ENCODE results near the gene PTPRT.

Gene PTPRT

DNA sequence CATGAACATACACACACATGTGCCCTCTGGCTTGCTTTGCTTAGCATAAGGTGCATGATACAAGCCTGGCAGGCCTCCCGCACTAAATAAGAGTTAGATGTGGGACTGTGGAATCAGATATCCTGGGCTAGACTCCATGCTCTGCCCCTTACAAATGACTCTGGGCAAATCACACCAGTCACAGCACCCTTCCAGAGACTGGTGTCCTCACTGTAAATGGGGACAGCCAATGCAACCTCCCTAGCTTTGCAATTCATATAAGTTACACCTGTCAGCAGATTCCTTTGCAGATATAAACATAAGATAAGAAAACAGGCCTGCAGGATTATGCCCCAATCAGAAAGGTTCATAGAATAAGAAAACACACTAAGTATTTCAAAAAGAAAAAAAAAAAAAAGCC is 174.1 kb downstream of the PTPRT start:
- H3K27me3 ChIP-seq (ENCODE audit: control insufficient read depth in 1 of 2, insufficient read depth in 2 of 2, low read length in 2 of 2): no peaks in the 10 kb centered on the region
- no peaks in the 10 kb centered on the region for H3K9me3 ChIP-seq (ENCODE audit: control insufficient read depth in 1 of 2, low read length in 2 of 2)
- H3K36me3 ChIP-seq (ENCODE audit: control insufficient read depth in 1 of 2, insufficient read depth in 2 of 2, low read length in 2 of 2): no peaks in the 10 kb centered on the region
- no peaks in the 10 kb centered on the region for H3K4me1 ChIP-seq (ENCODE audit: control insufficient read depth in 1 of 2, insufficient read depth in 2 of 2, low read length in 2 of 2)
- H3K27ac ChIP-seq (ENCODE audit: low read depth, low read length): no peak overlapping the region
- no peak overlapping the region for H3K4me3 ChIP-seq (ENCODE audit: low read depth in 1 of 2, low read length in 2 of 2)
- no peak overlapping the region for H3K9ac ChIP-seq (ENCODE audit: low read depth in 1 of 2, low read length in 2 of 2)

DNA sequence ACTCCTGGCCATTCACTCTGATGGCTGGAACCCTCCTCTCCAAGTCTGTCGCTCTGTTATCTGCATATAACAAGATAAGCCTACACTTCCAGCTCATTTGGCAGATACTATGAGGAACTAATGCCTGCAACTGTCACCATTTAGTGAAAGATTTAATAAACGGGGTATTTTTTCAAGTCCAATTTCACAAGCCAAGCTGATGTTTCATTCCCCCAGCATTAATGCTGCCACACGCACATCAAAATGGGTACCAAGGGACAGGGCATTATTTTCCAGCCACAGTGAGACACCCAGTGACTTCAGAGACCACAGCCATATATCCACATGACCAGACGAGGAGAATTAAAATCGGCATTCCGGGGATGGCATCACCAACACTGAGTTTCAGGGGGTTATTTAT is 175.5 kb downstream of the PTPRT start:
- Histone ChIP-seq H3K36me3 (ENCODE audit: control insufficient read depth in 1 of 2, insufficient read depth in 2 of 2, low read length in 2 of 2) (no peaks in the 10 kb centered on the region), H3K9me3 (ENCODE audit: control insufficient read depth in 1 of 2, low read length in 2 of 2) (no peaks in the 10 kb centered on the region), H3K9ac (ENCODE audit: low read depth in 1 of 2, low read length in 2 of 2) (no peak overlapping the region), H3K4me1 (ENCODE audit: control insufficient read depth in 1 of 2, insufficient read depth in 2 of 2, low read length in 2 of 2) (no peaks in the 10 kb centered on the region), H3K4me3 (ENCODE audit: low read depth in 1 of 2, low read length in 2 of 2) (no peak overlapping the region), H3K27ac (ENCODE audit: low read depth, low read length) (no peak overlapping the region), H3K27me3 (ENCODE audit: control insufficient read depth in 1 of 2, insufficient read depth in 2 of 2, low read length in 2 of 2) (no peaks in the 10 kb centered on the region)

DNA sequence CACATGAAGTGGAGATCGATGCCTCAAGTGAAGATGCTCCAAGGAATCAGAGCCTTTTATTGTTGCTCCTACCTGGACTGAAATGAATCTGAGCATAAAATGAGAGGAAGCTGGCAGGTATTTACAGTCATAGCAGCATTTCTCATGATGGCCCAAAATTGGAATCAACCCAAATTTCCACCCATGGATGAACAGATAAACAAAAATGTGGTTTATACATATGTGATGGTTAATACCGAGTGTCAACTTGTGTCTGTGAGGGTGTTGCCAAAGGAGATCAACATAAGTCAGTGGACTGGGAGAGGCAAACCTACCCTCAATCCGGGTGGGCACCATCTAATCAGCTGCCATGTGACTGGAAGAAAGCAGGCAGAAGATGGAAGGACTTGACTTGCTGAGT is 178.2 kb downstream of the PTPRT start:
- H3K4me3 ChIP-seq (ENCODE audit: low read depth in 1 of 2, low read length in 2 of 2): no peak overlapping the region
- H3K9me3 ChIP-seq (ENCODE audit: control insufficient read depth in 1 of 2, low read length in 2 of 2): no peaks in the 10 kb centered on the region
- H3K27ac ChIP-seq (ENCODE audit: low read depth, low read length): no peak overlapping the region
- no peaks in the 10 kb centered on the region for H3K4me1 ChIP-seq (ENCODE audit: control insufficient read depth in 1 of 2, insufficient read depth in 2 of 2, low read length in 2 of 2)
- no peak overlapping the region for H3K9ac ChIP-seq (ENCODE audit: low read depth in 1 of 2, low read length in 2 of 2)
- no peaks in the 10 kb centered on the region for H3K36me3 ChIP-seq (ENCODE audit: control insufficient read depth in 1 of 2, insufficient read depth in 2 of 2, low read length in 2 of 2)
- H3K27me3 ChIP-seq (ENCODE audit: control insufficient read depth in 1 of 2, insufficient read depth in 2 of 2, low read length in 2 of 2): no peaks in the 10 kb centered on the region

DNA sequence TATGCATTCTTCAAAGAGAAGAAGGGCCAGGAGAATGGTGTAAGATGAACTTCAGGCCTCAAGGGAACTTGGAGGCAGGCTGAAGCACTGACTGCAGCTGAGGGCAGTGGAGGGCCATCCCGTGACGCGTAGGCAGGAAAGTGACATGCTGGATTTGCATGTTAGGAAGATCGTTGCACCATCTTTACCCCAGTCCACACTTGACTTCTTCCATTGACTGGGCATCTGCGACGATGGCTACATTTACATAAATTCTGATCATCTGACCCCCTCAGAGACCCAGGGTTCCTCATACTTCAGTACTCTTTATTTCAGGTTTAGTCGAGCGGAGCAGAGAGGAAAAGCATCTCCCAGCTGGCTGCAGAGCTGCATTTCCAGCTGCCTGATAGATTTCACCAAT is 180.2 kb downstream of the PTPRT start:
- Histone ChIP-seq H3K27ac (ENCODE audit: low read depth, low read length) (no peak overlapping the region), H3K27me3 (ENCODE audit: control insufficient read depth in 1 of 2, insufficient read depth in 2 of 2, low read length in 2 of 2) (no peaks in the 10 kb centered on the region), H3K4me1 (ENCODE audit: control insufficient read depth in 1 of 2, insufficient read depth in 2 of 2, low read length in 2 of 2) (no peaks in the 10 kb centered on the region), H3K4me3 (ENCODE audit: low read depth in 1 of 2, low read length in 2 of 2) (no peak overlapping the region), H3K36me3 (ENCODE audit: control insufficient read depth in 1 of 2, insufficient read depth in 2 of 2, low read length in 2 of 2) (no peaks in the 10 kb centered on the region), H3K9me3 (ENCODE audit: control insufficient read depth in 1 of 2, low read length in 2 of 2) (no peaks in the 10 kb centered on the region), H3K9ac (ENCODE audit: low read depth in 1 of 2, low read length in 2 of 2) (no peak overlapping the region)

DNA sequence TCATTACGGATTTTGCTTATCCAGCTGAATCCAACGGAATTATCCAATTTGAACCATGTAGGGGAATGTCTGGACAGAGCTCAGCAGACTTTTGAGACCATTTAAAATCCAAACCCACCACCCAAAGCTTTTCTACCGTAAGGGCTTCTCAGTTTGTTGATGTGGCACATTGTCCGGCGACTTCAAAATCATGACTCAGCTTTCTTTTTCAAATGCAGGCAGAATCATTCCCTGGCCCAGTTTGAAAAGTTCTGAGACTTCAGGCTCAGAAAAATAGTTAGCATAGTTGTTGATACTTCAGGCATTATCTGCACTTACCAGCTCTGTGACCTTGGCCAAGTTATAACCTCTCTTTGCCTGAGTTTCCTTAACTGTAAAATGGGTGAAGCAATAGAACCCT is 182.2 kb downstream of the PTPRT start:
- Histone ChIP-seq H3K4me3 (ENCODE audit: low read depth in 1 of 2, low read length in 2 of 2) (no peak overlapping the region), H3K9ac (ENCODE audit: low read depth in 1 of 2, low read length in 2 of 2) (no peak overlapping the region)

DNA sequence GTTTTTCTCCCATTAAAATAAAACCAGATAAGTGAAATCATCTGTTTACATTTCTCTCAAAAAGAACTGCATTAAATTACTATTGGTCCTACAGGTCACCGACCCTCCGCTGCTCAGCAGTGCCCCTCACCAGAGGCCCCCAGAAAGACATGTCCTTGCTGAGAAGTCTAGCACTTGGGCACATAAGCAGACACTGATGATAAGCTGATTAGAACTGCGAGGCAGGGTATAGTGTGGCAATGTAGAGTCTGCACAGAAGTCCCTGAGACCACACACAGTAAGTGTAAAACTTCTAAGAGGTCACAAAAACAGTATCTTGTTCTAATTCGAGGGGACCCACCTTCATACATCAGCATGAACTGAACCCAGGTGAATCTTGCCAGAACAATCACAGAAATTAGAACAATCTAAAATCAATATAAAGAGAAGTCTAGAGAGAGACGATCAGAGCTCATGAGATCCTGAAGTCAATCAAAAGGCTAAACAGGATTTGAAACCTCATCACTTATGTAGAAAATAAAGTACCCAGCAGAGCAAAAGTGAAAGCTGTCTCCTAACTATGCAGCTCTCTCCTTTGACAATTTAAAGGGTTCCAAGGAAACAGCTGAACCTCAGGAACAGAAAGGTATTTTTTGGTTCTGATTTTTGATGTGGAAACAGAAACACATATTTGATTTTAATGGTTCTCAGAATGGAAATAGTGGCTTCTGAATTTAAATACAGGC is 182.9 kb downstream of the PTPRT start:
- H3K27me3 ChIP-seq (ENCODE audit: control insufficient read depth in 1 of 2, insufficient read depth in 2 of 2, low read length in 2 of 2): no peaks in the 10 kb centered on the region
- no peaks in the 10 kb centered on the region for H3K9me3 ChIP-seq (ENCODE audit: control insufficient read depth in 1 of 2, low read length in 2 of 2)
- H3K4me3 ChIP-seq (ENCODE audit: low read depth in 1 of 2, low read length in 2 of 2): no peak overlapping the region
- H3K4me1 ChIP-seq (ENCODE audit: control insufficient read depth in 1 of 2, insufficient read depth in 2 of 2, low read length in 2 of 2): no peaks in the 10 kb centered on the region
- no peak overlapping the region for H3K27ac ChIP-seq (ENCODE audit: low read depth, low read length)
- H3K9ac ChIP-seq (ENCODE audit: low read depth in 1 of 2, low read length in 2 of 2): no peak overlapping the region
- H3K36me3 ChIP-seq (ENCODE audit: control insufficient read depth in 1 of 2, insufficient read depth in 2 of 2, low read length in 2 of 2): no peaks in the 10 kb centered on the region

More for the DNA sequence above, 182.2 kb downstream of the PTPRT start:
- H3K27me3 ChIP-seq (ENCODE audit: control insufficient read depth in 1 of 2, insufficient read depth in 2 of 2, low read length in 2 of 2): no peaks in the 10 kb centered on the region
- H3K27ac ChIP-seq (ENCODE audit: low read depth, low read length): no peak overlapping the region
- no peaks in the 10 kb centered on the region for H3K36me3 ChIP-seq (ENCODE audit: control insufficient read depth in 1 of 2, insufficient read depth in 2 of 2, low read length in 2 of 2)
- H3K4me1 ChIP-seq (ENCODE audit: control insufficient read depth in 1 of 2, insufficient read depth in 2 of 2, low read length in 2 of 2): no peaks in the 10 kb centered on the region
- no peaks in the 10 kb centered on the region for H3K9me3 ChIP-seq (ENCODE audit: control insufficient read depth in 1 of 2, low read length in 2 of 2)

DNA sequence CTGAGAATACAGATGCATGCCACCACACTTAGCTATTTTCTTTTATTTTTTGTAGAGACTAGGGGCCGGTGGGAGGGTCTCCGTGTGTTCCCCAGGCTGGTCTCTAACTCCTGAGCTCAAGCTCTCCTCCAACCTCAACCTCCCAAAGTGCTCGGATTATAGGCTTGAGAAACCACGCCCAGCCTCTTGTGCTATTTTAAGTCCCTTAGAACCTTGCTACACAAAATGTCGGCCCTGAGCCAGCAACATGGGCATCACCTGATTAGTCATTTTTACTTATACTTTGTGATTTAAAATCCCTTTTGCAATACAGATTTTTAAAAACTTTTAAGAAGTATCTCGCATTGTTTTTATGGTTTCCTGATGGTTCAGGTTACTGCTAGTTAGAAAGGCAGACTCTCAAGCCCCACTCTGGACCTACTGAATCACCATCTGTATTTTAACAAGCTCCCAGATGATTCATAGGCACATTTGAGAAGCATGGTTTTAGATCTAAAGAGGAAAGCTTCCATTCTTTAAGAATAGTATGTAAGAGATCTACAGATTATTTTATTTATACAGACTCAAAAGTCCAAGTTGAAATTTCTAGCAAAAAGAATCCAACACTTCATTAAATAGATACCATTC is 186.3 kb downstream of the PTPRT start:
- Histone ChIP-seq H3K9ac (ENCODE audit: low read depth in 1 of 2, low read length in 2 of 2) (no peak overlapping the region), H3K36me3 (ENCODE audit: control insufficient read depth in 1 of 2, insufficient read depth in 2 of 2, low read length in 2 of 2) (no peaks in the 10 kb centered on the region), H3K4me3 (ENCODE audit: low read depth in 1 of 2, low read length in 2 of 2) (no peak overlapping the region), H3K4me1 (ENCODE audit: control insufficient read depth in 1 of 2, insufficient read depth in 2 of 2, low read length in 2 of 2) (no peaks in the 10 kb centered on the region), H3K9me3 (ENCODE audit: control insufficient read depth in 1 of 2, low read length in 2 of 2) (no peaks in the 10 kb centered on the region), H3K27me3 (ENCODE audit: control insufficient read depth in 1 of 2, insufficient read depth in 2 of 2, low read length in 2 of 2) (no peaks in the 10 kb centered on the region), H3K27ac (ENCODE audit: low read depth, low read length) (no peak overlapping the region)

DNA sequence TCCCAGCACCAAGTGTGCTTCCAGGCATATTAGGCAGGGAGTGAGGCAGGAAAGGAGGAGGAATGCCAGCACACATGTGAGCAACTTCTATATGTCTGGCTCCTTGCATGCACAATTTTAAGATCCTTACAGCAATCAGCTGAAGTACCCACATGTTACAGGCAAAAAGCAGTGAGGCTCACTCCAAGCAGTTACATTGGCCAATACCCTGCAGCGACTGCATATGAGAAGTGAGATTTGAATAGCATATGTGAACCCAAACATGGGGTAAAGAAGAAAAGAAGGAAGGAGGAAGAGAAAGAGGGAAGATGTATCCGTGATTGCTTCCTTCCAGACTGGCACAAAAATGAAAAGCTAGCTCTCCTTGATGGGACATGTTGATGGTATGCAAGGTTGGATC is 193.6 kb downstream of the PTPRT start:
- Histone ChIP-seq H3K9ac (ENCODE audit: low read depth in 1 of 2, low read length in 2 of 2) (no peak overlapping the region), H3K4me3 (ENCODE audit: low read depth in 1 of 2, low read length in 2 of 2) (no peak overlapping the region), H3K9me3 (ENCODE audit: control insufficient read depth in 1 of 2, low read length in 2 of 2) (peaks cover 0 to 3% of the 10 kb centered on the region in 2 donors), H3K27ac (ENCODE audit: low read depth, low read length) (no peak overlapping the region), H3K27me3 (ENCODE audit: control insufficient read depth in 1 of 2, insufficient read depth in 2 of 2, low read length in 2 of 2) (no peaks in the 10 kb centered on the region), H3K36me3 (ENCODE audit: control insufficient read depth in 1 of 2, insufficient read depth in 2 of 2, low read length in 2 of 2) (no peaks in the 10 kb centered on the region), H3K4me1 (ENCODE audit: control insufficient read depth in 1 of 2, insufficient read depth in 2 of 2, low read length in 2 of 2) (no peaks in the 10 kb centered on the region)

DNA sequence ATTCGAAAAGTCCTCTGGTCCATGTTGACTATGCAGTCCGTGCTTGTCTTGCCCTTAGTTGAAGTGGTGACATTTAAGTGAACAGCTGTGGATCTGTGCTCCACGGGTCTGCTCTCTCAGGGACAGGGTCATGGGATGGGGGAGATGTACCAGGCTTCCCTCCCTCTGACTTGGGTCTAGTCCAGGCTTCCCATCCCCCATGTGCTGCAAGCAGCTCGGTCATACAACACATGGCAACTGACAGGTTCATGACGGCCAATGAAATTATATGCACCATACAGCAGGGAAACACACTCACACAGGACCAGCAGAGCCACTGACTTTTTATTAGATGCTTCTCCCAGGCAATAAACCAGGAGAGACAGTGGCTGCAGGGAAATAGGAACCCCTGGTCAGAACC is 201.4 kb downstream of the PTPRT start:
- Histone ChIP-seq H3K4me1 (ENCODE audit: control insufficient read depth in 1 of 2, insufficient read depth in 2 of 2, low read length in 2 of 2) (no peaks in the 10 kb centered on the region), H3K36me3 (ENCODE audit: control insufficient read depth in 1 of 2, insufficient read depth in 2 of 2, low read length in 2 of 2) (no peaks in the 10 kb centered on the region), H3K27ac (ENCODE audit: low read depth, low read length) (no peak overlapping the region), H3K9ac (ENCODE audit: low read depth in 1 of 2, low read length in 2 of 2) (no peak overlapping the region), H3K27me3 (ENCODE audit: control insufficient read depth in 1 of 2, insufficient read depth in 2 of 2, low read length in 2 of 2) (no peaks in the 10 kb centered on the region), H3K9me3 (ENCODE audit: control insufficient read depth in 1 of 2, low read length in 2 of 2) (no peaks in the 10 kb centered on the region), H3K4me3 (ENCODE audit: low read depth in 1 of 2, low read length in 2 of 2) (no peak overlapping the region)

DNA sequence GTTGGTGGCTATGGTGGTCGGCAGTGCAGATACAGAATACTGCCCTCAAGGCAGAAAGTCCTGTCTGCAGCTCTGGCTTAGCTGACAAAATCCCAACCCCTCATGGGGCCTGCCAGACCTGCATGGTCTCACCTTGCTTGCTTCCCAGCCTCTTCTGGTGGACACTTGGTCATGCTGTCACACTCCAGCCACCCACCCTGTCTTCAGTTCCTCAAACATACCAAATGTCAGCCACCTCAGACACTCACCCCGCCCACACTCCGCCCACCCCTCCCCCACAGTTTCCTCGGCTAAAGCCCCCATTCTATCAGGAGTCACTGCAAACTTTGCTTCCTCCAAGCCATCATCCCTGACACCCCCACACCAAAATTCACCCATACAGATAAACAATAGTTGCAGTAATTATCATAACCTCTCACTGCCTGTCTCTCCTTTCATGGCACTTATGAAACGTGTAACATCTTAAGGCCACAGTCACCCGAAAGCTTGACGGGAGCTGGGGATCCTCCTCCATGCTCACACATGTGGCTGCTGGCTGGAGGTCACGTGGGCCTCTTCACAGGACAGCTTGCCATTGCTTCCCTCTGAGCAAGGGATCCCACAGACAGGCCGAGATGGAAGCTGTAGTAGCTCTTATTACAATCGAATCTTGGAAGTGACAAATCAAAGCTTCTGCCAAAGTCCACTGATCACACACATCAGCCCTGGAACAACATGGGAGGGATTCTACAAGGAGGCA is 202.2 kb downstream of the PTPRT start:
- H3K9me3 ChIP-seq (ENCODE audit: control insufficient read depth in 1 of 2, low read length in 2 of 2): no peaks in the 10 kb centered on the region
- no peak overlapping the region for H3K27ac ChIP-seq (ENCODE audit: low read depth, low read length)
- no peak overlapping the region for H3K4me3 ChIP-seq (ENCODE audit: low read depth in 1 of 2, low read length in 2 of 2)
- H3K27me3 ChIP-seq (ENCODE audit: control insufficient read depth in 1 of 2, insufficient read depth in 2 of 2, low read length in 2 of 2): no peaks in the 10 kb centered on the region
- no peaks in the 10 kb centered on the region for H3K36me3 ChIP-seq (ENCODE audit: control insufficient read depth in 1 of 2, insufficient read depth in 2 of 2, low read length in 2 of 2)
- H3K9ac ChIP-seq (ENCODE audit: low read depth in 1 of 2, low read length in 2 of 2): no peak overlapping the region
- no peaks in the 10 kb centered on the region for H3K4me1 ChIP-seq (ENCODE audit: control insufficient read depth in 1 of 2, insufficient read depth in 2 of 2, low read length in 2 of 2)

Measured in duodenal mucosa (tissue), 2 donors.